Measurements from ENCODE around the gene ZNF32. TPM values are rescaled to one million over a fixed set of nuclear protein-coding genes. Genes with fewer than 3 reads are reported as not detected.

The ZNF32 gene
- total and polyA plus RNA-seq, 8 donors = 14.8 to 56.3 (median 22.1) TPM

DNA sequence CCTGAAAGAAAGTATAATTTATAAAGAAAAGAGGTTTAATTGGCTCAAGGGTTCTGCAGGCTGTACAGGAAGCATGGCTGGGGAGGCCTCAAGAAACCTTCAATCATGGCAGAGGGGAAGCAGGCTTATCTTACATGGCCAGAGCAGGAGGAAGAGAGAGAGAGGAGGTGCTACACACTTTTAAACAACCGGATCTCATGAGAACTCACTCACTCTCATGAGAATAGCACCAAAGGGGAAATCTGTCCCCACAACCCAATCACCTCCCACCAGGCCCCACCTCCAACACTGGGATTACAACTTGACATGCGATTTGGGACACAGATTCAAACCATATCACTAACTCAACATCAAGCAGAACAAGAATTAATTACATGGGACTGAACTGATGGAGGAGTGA, 49.3 kb downstream of the ZNF32 start:
- no peaks in the 10 kb centered on the region for H3K4me1 ChIP-seq
- no peak for ATAC-seq
- no peak for TF ChIP-seq CTCF (IDR thresholded peaks at IDR 0.05)
- intact Hi-C loops (cut with DNase I) = no loop called here
- no peaks in the 10 kb centered on the region for H3K27me3 ChIP-seq
- no peak for FAIRE-seq
- H3K9me3 ChIP-seq = no peaks in the 10 kb centered on the region
- WGBS, 2 donors = 66 to 73% methylated on average over 2 of the region's 2 CpGs
- H3K27ac ChIP-seq = no peak overlapping the region
- DNase-seq = no peak
- H3K36me3 ChIP-seq = no peaks in the 10 kb centered on the region
- no peak overlapping the region for H3K4me3 ChIP-seq

DNA sequence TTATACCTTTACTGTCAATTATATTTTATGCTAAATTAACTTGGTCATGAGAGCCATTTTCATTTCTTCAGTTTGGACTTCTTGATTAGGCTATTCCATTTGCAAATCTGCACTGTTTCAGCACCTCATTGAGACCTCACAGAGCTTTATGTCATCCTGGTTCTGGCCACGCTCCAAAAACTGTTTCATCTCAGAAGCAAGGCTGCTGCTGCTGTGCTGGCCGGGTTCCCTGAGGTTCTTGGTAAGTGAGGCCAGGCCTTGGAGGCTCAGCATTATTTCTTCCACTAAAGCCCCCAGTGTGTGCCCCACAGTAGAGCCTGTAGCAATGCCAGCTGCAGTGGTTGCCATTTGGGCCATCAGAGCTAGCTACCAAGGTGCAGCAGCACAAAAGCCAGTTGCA, 50.2 kb downstream of the ZNF32 start:
- Histone ChIP-seq H3K9me3 (no peaks in the 10 kb centered on the region), H3K36me3 (no peaks in the 10 kb centered on the region), H3K4me1 (no peaks in the 10 kb centered on the region), H3K27me3 (no peaks in the 10 kb centered on the region), H3K27ac (no peak overlapping the region), H3K4me3 (no peak overlapping the region)
- 63 to 69% methylated on average over 2 of the region's 2 CpGs for WGBS, 2 donors
- no peak for TF ChIP-seq CTCF (IDR thresholded peaks at IDR 0.05)
- intact Hi-C loops (cut with DNase I) = no loop called here
- no peak for ATAC-seq
- DNase-seq = no peak
- FAIRE-seq = no peak

- TF ChIP-seq CTCF (IDR thresholded peaks at IDR 0.05) = no peak
- no peak for DNase-seq
- Histone ChIP-seq H3K4me1 (no peaks in the 10 kb centered on the region), H3K27ac (no peak overlapping the region), H3K36me3 (no peaks in the 10 kb centered on the region), H3K4me3 (no peak overlapping the region), H3K9me3 (no peaks in the 10 kb centered on the region), H3K27me3 (no peaks in the 10 kb centered on the region)
- peak in 1 of 4 donors; percentile 39 for ATAC-seq
- intact Hi-C loops (cut with DNase I) = no loop called here
- WGBS, 2 donors = 92 to 96% methylated on average over 4 of the region's 4 CpGs
- FAIRE-seq = no peak
Observed at GRCh38 chr10:43596546-43596945, 52.1 kb downstream of the ZNF32 start.

- WGBS, 2 donors = 84 to 85% methylated on average over 7 of the region's 7 CpGs
- Histone ChIP-seq H3K27me3 (no peaks in the 10 kb centered on the region), H3K9me3 (no peaks in the 10 kb centered on the region), H3K4me3 (no peak overlapping the region), H3K27ac (no peak overlapping the region), H3K4me1 (no peaks in the 10 kb centered on the region), H3K36me3 (no peaks in the 10 kb centered on the region)
- FAIRE-seq (no peak), ATAC-seq (peak in 3 of 4 donors; percentile 18 to 31 (median 24)), DNase-seq (no peak)
- TF ChIP-seq CTCF (IDR thresholded peaks at IDR 0.05) = no peak
- intact Hi-C loops (cut with DNase I) = no loop called here
Observed at GRCh38 chr10:43595739-43596298, 52.9 kb downstream of the ZNF32 start.

DNA sequence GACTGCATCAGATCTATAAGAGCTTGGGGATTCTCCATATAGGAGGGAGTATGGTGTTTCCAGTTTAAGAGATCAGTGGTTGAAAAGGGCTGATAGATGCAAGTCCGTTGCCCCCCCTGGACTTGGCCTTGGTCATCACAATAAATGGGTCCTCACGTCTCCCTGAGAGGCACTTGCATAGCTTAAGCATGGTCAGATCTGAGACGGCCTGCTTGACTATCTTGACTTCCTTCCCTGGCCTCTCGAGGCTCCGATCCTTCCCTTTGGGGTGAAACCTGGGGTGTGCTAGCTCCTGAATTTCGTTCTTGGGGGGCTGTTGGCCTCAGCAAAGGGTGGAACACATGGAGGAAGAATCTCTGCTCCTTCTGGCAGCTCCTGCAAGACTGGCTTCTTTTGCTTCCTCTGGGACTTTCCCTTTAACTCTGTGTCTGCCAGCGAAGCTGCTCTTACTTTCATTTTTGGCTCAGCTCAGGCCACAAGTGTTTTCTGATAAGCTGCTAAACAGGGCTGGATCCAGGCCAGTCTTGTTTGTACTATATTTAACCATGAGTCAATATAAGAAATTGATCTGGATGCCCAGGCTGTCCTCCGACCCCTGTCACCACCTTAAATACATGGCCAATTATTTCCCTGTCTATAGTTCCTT, 53.6 kb downstream of the ZNF32 start:
- no peak overlapping the region for H3K27ac ChIP-seq
- no peak for TF ChIP-seq CTCF (IDR thresholded peaks at IDR 0.05)
- no peaks in the 10 kb centered on the region for H3K36me3 ChIP-seq
- H3K27me3 ChIP-seq = no peaks in the 10 kb centered on the region
- ATAC-seq = peak; percentile 43 to 82 (median 74)
- 21 to 25% methylated on average over 8 of the region's 8 CpGs for WGBS, 2 donors
- H3K9me3 ChIP-seq = no peaks in the 10 kb centered on the region
- peak overlapping the region in 2 of 4 donors; percentile 11 for H3K4me3 ChIP-seq
- FAIRE-seq = no peak
- DNase-seq = peak in 1 of 6 donors; percentile 13
- H3K4me1 ChIP-seq = no peaks in the 10 kb centered on the region
- intact Hi-C loops (cut with DNase I) = no loop called here
